Endothelial cell of umbilical vein (primary cell): ENCODE measurements around the gene BIN1.

ENCODE experiments used
- FOS ChIP-seq: IDR thresholded peaks from 2 replicates; pipeline ENCODE4 v1.6.1; 2011; ENCODE audit warnings: mild to moderate bottlenecking, low read length, moderate library complexity, borderline replicate concordance; ENCODE audit not compliant: insufficient read depth
- JUN ChIP-seq: IDR thresholded peaks from 2 replicates; pipeline ENCODE4 v1.6.1; 2011; ENCODE audit warnings: borderline replicate concordance, low read depth; ENCODE audit not compliant: insufficient read length, insufficient read depth
- TF ChIP-seq, protein P1 (sequence below), 2 donors: IDR thresholded peaks; 1 replicate in 1 of 2; 2 replicates in 1 of 2; pipeline ENCODE4 v1.5.1; 2011; ENCODE audit warnings: low read length in 2 of 2, mild to moderate bottlenecking in 2 of 2, moderate library complexity in 2 of 2, control low read depth in 1 of 2, inconsistent platforms in 1 of 2, low read depth in 1 of 2; ENCODE audit not compliant: insufficient read depth in 1 of 2; ENCODE audit errors: extremely low read depth in 1 of 2

DNA sequence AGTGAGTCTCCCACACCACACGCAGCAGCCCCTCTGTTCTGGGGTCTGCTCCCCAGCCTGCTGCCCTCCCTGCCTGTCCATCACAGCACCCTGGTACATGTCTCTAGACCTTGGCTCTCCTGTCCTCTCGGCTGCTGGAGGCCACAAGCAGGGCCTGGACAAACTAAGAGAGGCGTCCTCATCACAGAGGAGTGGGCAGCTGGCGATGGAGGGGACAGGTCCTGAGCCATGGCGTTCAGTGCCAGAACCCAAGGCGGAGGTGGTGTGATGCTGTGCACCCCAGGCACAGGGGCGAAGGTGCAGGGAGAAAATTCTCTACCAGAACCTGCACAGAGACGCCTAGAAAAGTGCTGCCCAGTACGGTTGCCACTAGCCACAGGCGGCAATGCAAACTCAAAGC, 47.4 kb downstream of the BIN1 start:
- TF ChIP-seq, protein P1, sequence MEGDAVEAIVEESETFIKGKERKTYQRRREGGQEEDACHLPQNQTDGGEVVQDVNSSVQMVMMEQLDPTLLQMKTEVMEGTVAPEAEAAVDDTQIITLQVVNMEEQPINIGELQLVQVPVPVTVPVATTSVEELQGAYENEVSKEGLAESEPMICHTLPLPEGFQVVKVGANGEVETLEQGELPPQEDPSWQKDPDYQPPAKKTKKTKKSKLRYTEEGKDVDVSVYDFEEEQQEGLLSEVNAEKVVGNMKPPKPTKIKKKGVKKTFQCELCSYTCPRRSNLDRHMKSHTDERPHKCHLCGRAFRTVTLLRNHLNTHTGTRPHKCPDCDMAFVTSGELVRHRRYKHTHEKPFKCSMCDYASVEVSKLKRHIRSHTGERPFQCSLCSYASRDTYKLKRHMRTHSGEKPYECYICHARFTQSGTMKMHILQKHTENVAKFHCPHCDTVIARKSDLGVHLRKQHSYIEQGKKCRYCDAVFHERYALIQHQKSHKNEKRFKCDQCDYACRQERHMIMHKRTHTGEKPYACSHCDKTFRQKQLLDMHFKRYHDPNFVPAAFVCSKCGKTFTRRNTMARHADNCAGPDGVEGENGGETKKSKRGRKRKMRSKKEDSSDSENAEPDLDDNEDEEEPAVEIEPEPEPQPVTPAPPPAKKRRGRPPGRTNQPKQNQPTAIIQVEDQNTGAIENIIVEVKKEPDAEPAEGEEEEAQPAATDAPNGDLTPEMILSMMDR (IDR thresholded peaks at IDR 0.05; ENCODE audit: extremely low read depth in 1 of 2, insufficient read depth in 1 of 2, low read depth in 1 of 2, low read length in 2 of 2): no peak
- TF ChIP-seq FOS (no peak), JUN (no peak)
